ENCODE data around the gene CARS1. TPM values are rescaled to one million over a fixed set of nuclear protein-coding genes. Genes with fewer than 3 reads are reported as not detected.

Gene CARS1
- total and polyA plus RNA-seq, 2 of the 8 experiments (the other 6 are each of a cell fraction or from before 2014, with no cell fraction given), result 44.1 to 100 TPM

GRCh38 chr11:3022300-3022967 lies 34.8 kb downstream of the CARS1 start (continued):
- TF ChIP-seq MAX (IDR thresholded peaks at IDR 0.05), result no peak
- no peak for TF ChIP-seq TAF1 (IDR thresholded peaks at IDR 0.05; ENCODE audit: low read depth, low read length)
- TF ChIP-seq BACH1 (IDR thresholded peaks at IDR 0.05; ENCODE audit: low read length), result no peak
- no peak for TF ChIP-seq HDAC2 (IDR thresholded peaks at IDR 0.05; ENCODE audit: borderline replicate concordance in 1 of 2, low read depth in 2 of 2, low read length in 2 of 2)
- TF ChIP-seq SUZ12 (IDR thresholded peaks at IDR 0.05; ENCODE audit: low read length), result no peak
- TF ChIP-seq CBX8 (IDR thresholded peaks at IDR 0.05; ENCODE audit: borderline replicate concordance, low read depth, low read length), result no peak
- TF ChIP-seq CREB1 (IDR thresholded peaks at IDR 0.05), result no peak
